Activated CD4-positive, alpha-beta T cell treated with anti-CD3 and anti-CD28 coated beads, Interleukin-2, amount 10 ng/mL, durations not matched to agents 24 days and 14 days (primary cell): ENCODE measurements around the gene TUBAL3. TPM values are rescaled to one million over a fixed set of nuclear protein-coding genes. Genes with fewer than 3 reads are reported as not detected.

Experiments
- DNase-seq: peaks from one replicate; pipeline ENCODE4 v3.0.0; 2022
- H3K27ac Mint-ChIP-seq: one replicate; pipeline ENCODE4 v1.8.0; 2022; ENCODE audit warnings: mild to moderate bottlenecking, mixed read lengths
- H3K27me3 Mint-ChIP-seq: one replicate; pipeline ENCODE4 v1.8.0; 2022; ENCODE audit warnings: mixed read lengths
- H3K36me3 Mint-ChIP-seq: one replicate; pipeline ENCODE4 v1.8.0; 2022; ENCODE audit warnings: low read depth, mild to moderate bottlenecking, mixed read lengths
- H3K4me1 Mint-ChIP-seq: one replicate; pipeline ENCODE4 v1.8.0; 2021; ENCODE audit warnings: mixed read lengths
- H3K4me3 Mint-ChIP-seq: one replicate; pipeline ENCODE4 v1.8.0; 2022; ENCODE audit warnings: mild to moderate bottlenecking, moderate library complexity, mixed read lengths
- H3K9me3 Mint-ChIP-seq: one replicate; pipeline ENCODE4 v1.8.0; 2021; ENCODE audit warnings: mixed read lengths
- intact Hi-C: fragments of 100-400 bp; cut with micrococcal nuclease; formaldehyde crosslinking; loops from one replicate; pipeline ENCODE4 v1.15.1; 2023
- total RNA-seq: library from RNA; stranded (reverse); gene quantifications from 2 replicates; pipeline ENCODE4 v1.2.3, GENCODE V29; 2022

TUBAL3 gene
- total RNA-seq, 1 donor from 2014 or later, result 0.14 TPM

GRCh38 chr10:5360318-5360915 is 44.2 kb downstream of the TUBAL3 start:
- H3K9me3 Mint-ChIP-seq, result peaks cover 3% of the 10 kb centered on the region
- H3K27me3 Mint-ChIP-seq, result peaks cover 16% of the 10 kb centered on the region

GRCh38 chr10:5356302-5356763 is 48.3 kb downstream of the TUBAL3 start:
- no peak for DNase-seq
- H3K4me1 Mint-ChIP-seq, result peaks cover 8% of the 10 kb centered on the region
- H3K36me3 Mint-ChIP-seq, result no peaks in the 10 kb centered on the region
- no peak overlapping the region for H3K27ac Mint-ChIP-seq
- intact Hi-C loops, result no loop called here
- no peak overlapping the region for H3K4me3 Mint-ChIP-seq
- peaks cover 3% of the 10 kb centered on the region for H3K9me3 Mint-ChIP-seq
- peaks cover 12% of the 10 kb centered on the region for H3K27me3 Mint-ChIP-seq

More at GRCh38 chr10:5360318-5360915, 44.2 kb downstream of the TUBAL3 start:
- DNase-seq, result no peak
- H3K27ac Mint-ChIP-seq, result no peak overlapping the region
- intact Hi-C loops, result no loop called here
- H3K4me3 Mint-ChIP-seq, result no peak overlapping the region
- peaks cover 8% of the 10 kb centered on the region for H3K4me1 Mint-ChIP-seq
- H3K36me3 Mint-ChIP-seq, result no peaks in the 10 kb centered on the region

GRCh38 chr10:5355594-5356301 is 48.9 kb downstream of the TUBAL3 start:
- H3K27me3 Mint-ChIP-seq, result peaks cover 12% of the 10 kb centered on the region
- H3K4me3 Mint-ChIP-seq, result no peak overlapping the region
- DNase-seq, result no peak
- H3K36me3 Mint-ChIP-seq, result no peaks in the 10 kb centered on the region
- no peak overlapping the region for H3K27ac Mint-ChIP-seq
- intact Hi-C loops, result no loop called here
- peaks cover 8% of the 10 kb centered on the region for H3K4me1 Mint-ChIP-seq
- peaks cover 3% of the 10 kb centered on the region for H3K9me3 Mint-ChIP-seq

- no peaks in the 10 kb centered on the region for H3K36me3 Mint-ChIP-seq
- intact Hi-C loops, result no loop called here
- no peak overlapping the region for H3K4me3 Mint-ChIP-seq
- H3K4me1 Mint-ChIP-seq, result peaks cover 8% of the 10 kb centered on the region
- H3K27me3 Mint-ChIP-seq, result peaks cover 5% of the 10 kb centered on the region
- no peak overlapping the region for H3K27ac Mint-ChIP-seq
- peaks cover 3% of the 10 kb centered on the region for H3K9me3 Mint-ChIP-seq
- no peak for DNase-seq
Measured at GRCh38 chr10:5354068-5354467, 50.6 kb downstream of the TUBAL3 start.

- intact Hi-C loops, result no loop called here
- Mint-ChIP-seq H3K4me1 (no peaks in the 10 kb centered on the region), H3K27me3 (no peaks in the 10 kb centered on the region), H3K36me3 (no peaks in the 10 kb centered on the region), H3K9me3 (no peaks in the 10 kb centered on the region), H3K4me3 (no peak overlapping the region), H3K27ac (no peak overlapping the region)
- no peak for DNase-seq
Measured at GRCh38 chr10:5349362-5349761, 55.3 kb downstream of the TUBAL3 start.

GRCh38 chr10:5346881-5347280 is 57.7 kb downstream of the TUBAL3 start:
- DNase-seq, result no peak
- Mint-ChIP-seq H3K27ac (no peak overlapping the region), H3K4me1 (no peaks in the 10 kb centered on the region), H3K9me3 (no peaks in the 10 kb centered on the region), H3K36me3 (no peaks in the 10 kb centered on the region), H3K27me3 (no peaks in the 10 kb centered on the region), H3K4me3 (no peak overlapping the region)
- intact Hi-C loops, result no loop called here

- H3K27me3 Mint-ChIP-seq, result no peaks in the 10 kb centered on the region
- intact Hi-C loops, result no loop called here
- peaks cover under 1% of the 10 kb centered on the region for H3K9me3 Mint-ChIP-seq
- no peaks in the 10 kb centered on the region for H3K4me1 Mint-ChIP-seq
- DNase-seq, result no peak
- H3K4me3 Mint-ChIP-seq, result no peak overlapping the region
- H3K36me3 Mint-ChIP-seq, result no peaks in the 10 kb centered on the region
- no peak overlapping the region for H3K27ac Mint-ChIP-seq
Measured at GRCh38 chr10:5344746-5345145, 59.9 kb downstream of the TUBAL3 start.

GRCh38 chr10:5343979-5344378 is 60.6 kb downstream of the TUBAL3 start:
- H3K27ac Mint-ChIP-seq, result no peak overlapping the region
- no peaks in the 10 kb centered on the region for H3K27me3 Mint-ChIP-seq
- H3K36me3 Mint-ChIP-seq, result no peaks in the 10 kb centered on the region

GRCh38 chr10:5343561-5343960 is 61.1 kb downstream of the TUBAL3 start:
- Mint-ChIP-seq H3K4me1 (no peaks in the 10 kb centered on the region), H3K27ac (no peak overlapping the region)
- DNase-seq, result no peak

More at GRCh38 chr10:5343979-5344378, 60.6 kb downstream of the TUBAL3 start:
- intact Hi-C loops, result no loop called here
- no peak for DNase-seq
- no peaks in the 10 kb centered on the region for H3K4me1 Mint-ChIP-seq
- peaks cover 5% of the 10 kb centered on the region for H3K9me3 Mint-ChIP-seq
- no peak overlapping the region for H3K4me3 Mint-ChIP-seq

More at GRCh38 chr10:5343561-5343960, 61.1 kb downstream of the TUBAL3 start:
- Mint-ChIP-seq H3K27me3 (no peaks in the 10 kb centered on the region), H3K36me3 (no peaks in the 10 kb centered on the region), H3K4me3 (no peak overlapping the region), H3K9me3 (peaks cover 5% of the 10 kb centered on the region)
- intact Hi-C loops, result no loop called here

Other genes with a start within 250 kb of the TUBAL3 start
- gene AKR1C8, start 219.7 kb downstream of the TUBAL3 start, total RNA-seq, result not detected in 2 replicates
- gene AKR1C4, start 208.0 kb downstream of the TUBAL3 start, total RNA-seq, result not detected in 2 replicates
- not detected in 2 replicates for gene UCN3, start 39.9 kb downstream of the TUBAL3 start, total RNA-seq
- 35.1 and 40.3 TPM in 2 replicates for gene NET1, start 7.7 kb upstream of the TUBAL3 start, total RNA-seq
- gene CALML5, start 94.7 kb upstream of the TUBAL3 start, total RNA-seq, result not detected in 2 replicates
- gene CALML3, start 120.1 kb upstream of the TUBAL3 start, total RNA-seq, result not detected in 2 replicates